Vagina (tissue), 2 donors: Measurements from ENCODE around the gene MARVELD1.

Experiments used
- CTCF ChIP-seq, 3 experiments: fragments of 450-650 bp in 2 of 3; fragments of 200-600 bp in 1 of 3; sonication (generic) in 1 of 3; IDR thresholded peaks; one replicate each; pipeline ENCODE4 v1.5.1; 2017 to 2019; ENCODE audit warnings: antibody characterized with exemption in 3 of 3, mild to moderate bottlenecking in 2 of 3, moderate library complexity in 2 of 3
- POLR2A ChIP-seq, 2 donors: fragments of 450-650 bp; IDR thresholded peaks; one replicate each; pipeline ENCODE4 v1.6.1; 2017; ENCODE audit warnings: antibody characterized with exemption in 2 of 2, mild to moderate bottlenecking in 2 of 2, moderate library complexity in 2 of 2
- POLR2AphosphoS5 ChIP-seq, 2 donors: sonication (generic); formaldehyde crosslinking; IDR thresholded peaks; one replicate each; pipeline ENCODE4 v1.9.0; 2017; ENCODE audit warnings: antibody characterized with exemption in 2 of 2, mild to moderate bottlenecking in 2 of 2, low read depth in 1 of 2; ENCODE audit not compliant: insufficient read depth in 1 of 2

- TF ChIP-seq CTCF (IDR thresholded peaks at IDR 0.05) (no peak), POLR2AphosphoS5 (IDR thresholded peaks at IDR 0.05; ENCODE audit: insufficient read depth in 1 of 2, low read depth in 1 of 2) (no peak), POLR2A (IDR thresholded peaks at IDR 0.05) (no peak)
These were observed 49.9 kb downstream of the MARVELD1 start for GRCh38 chr10:97763411-97763810.
